ENCODE results near the gene COX6B2. TPM values are rescaled to one million over a fixed set of nuclear protein-coding genes. Genes with fewer than 3 reads are reported as not detected.

The COX6B2 gene
- total and polyA plus RNA-seq, 2 donors (not counting 3 experiments of a cell fraction or from before 2014, with no cell fraction given) = not detected

- CTCF ChIA-PET = interaction anchor here (0.6 to 1.4 kb wide), 3 partner anchors 78 to 164 kb away, joined by 3 to 7 read pairs (median 3); partner anchors contain the start of gene TMEM238
- Histone ChIP-seq H3K9me1 (replicated peaks; ENCODE audit: control insufficient read depth, extremely low read depth, insufficient read depth, low read length) (no peaks in the 10 kb centered on the region), H3K4me3 (replicated peaks in 1 of 3; ENCODE audit: insufficient read depth in 1 of 3, low read depth in 1 of 3, low read length in 3 of 3) (no peak overlapping the region), H3K4me2 (ENCODE audit: insufficient read depth, low read length) (no peak overlapping the region), H3K9ac (replicated peaks; ENCODE audit: extremely low read depth, insufficient read depth, low read length) (no peak overlapping the region), H4K20me1 (replicated peaks; ENCODE audit: control insufficient read depth, extremely low read depth, insufficient read depth, low read length) (no peaks in the 10 kb centered on the region), H3K27ac (ENCODE audit: insufficient read depth, low read depth, low read length) (no peak overlapping the region), H3K36me3 (ENCODE audit: control insufficient read depth in 2 of 2, extremely low read depth in 1 of 2, insufficient read depth in 2 of 2, low read length in 2 of 2) (no peaks in the 10 kb centered on the region), H2AFZ (ENCODE audit: low read depth, low read length) (no peak overlapping the region), H3K9me3 (replicated peaks; ENCODE audit: control insufficient read depth, insufficient read depth, low read length) (no peaks in the 10 kb centered on the region), H3K27me3 (ENCODE audit: control insufficient read depth in 2 of 2, insufficient read depth in 2 of 2, low read length in 2 of 2) (peaks cover 0 to 3% of the 10 kb centered on the region in 2 experiments), H3K79me2 (ENCODE audit: control insufficient read depth, insufficient read depth, low read length) (no peaks in the 10 kb centered on the region), H3K4me1 (ENCODE audit: control insufficient read depth, extremely low read depth, insufficient read depth, low read length) (no peaks in the 10 kb centered on the region)
- BruUV-seq (replicated peaks) = no TSS peak
- no peak for TF ChIP-seq MAX (IDR thresholded peaks at IDR 0.05; ENCODE audit: insufficient read depth, insufficient read length)
- TF ChIP-seq EZH2 (IDR thresholded peaks at IDR 0.05; ENCODE audit: borderline replicate concordance, low read depth, low read length, severe bottlenecking) = no peak
- peak; percentile 83 for FAIRE-seq
- intact Hi-C loops (cut with micrococcal nuclease) (loop anchor here (1.0 kb wide), 1 partner anchor 34 kb away; the partner anchor contains the start of gene KMT5C), dilution Hi-C loops (cut with MboI; ENCODE audit: extremely low pct_ligation_motif_present, low sequenced_read_pairs) (no loop called here)
- POLR2A ChIA-PET = no interaction called here
- peak; percentile 23 for DNase-seq (ENCODE audit: low read depth, low spot score)
Observed at GRCh38 chr19:55305491-55305890, 49.0 kb downstream of the COX6B2 start.

- H3K9me1 ChIP-seq (replicated peaks; ENCODE audit: control insufficient read depth, extremely low read depth, insufficient read depth, low read length) = no peaks in the 10 kb centered on the region
- CTCF ChIA-PET = no interaction called here
- BruUV-seq (replicated peaks) = no TSS peak
- POLR2A ChIA-PET = no interaction called here
- H3K27me3 ChIP-seq (ENCODE audit: control insufficient read depth in 2 of 2, insufficient read depth in 2 of 2, low read length in 2 of 2) = peaks cover 0 to 3% of the 10 kb centered on the region in 2 experiments
- H3K4me3 ChIP-seq (replicated peaks in 1 of 3; ENCODE audit: insufficient read depth in 1 of 3, low read depth in 1 of 3, low read length in 3 of 3) = no peak overlapping the region
- H3K9ac ChIP-seq (replicated peaks; ENCODE audit: extremely low read depth, insufficient read depth, low read length) = no peak overlapping the region
- no peak overlapping the region for H3K4me2 ChIP-seq (ENCODE audit: insufficient read depth, low read length)
- dilution Hi-C loops (cut with MboI; ENCODE audit: extremely low pct_ligation_motif_present, low sequenced_read_pairs) (no loop called here), intact Hi-C loops (cut with micrococcal nuclease) (loop anchor here (1.0 to 5.0 kb wide), 2 partner anchors 34 to 163 kb away; partner anchors contain the start of gene KMT5C)
- FAIRE-seq (no peak), DNase-seq (ENCODE audit: low read depth, low spot score) (no peak)
- H3K4me1 ChIP-seq (ENCODE audit: control insufficient read depth, extremely low read depth, insufficient read depth, low read length) = no peaks in the 10 kb centered on the region
- no peaks in the 10 kb centered on the region for H3K79me2 ChIP-seq (ENCODE audit: control insufficient read depth, insufficient read depth, low read length)
- TF ChIP-seq MYC (IDR thresholded peaks at IDR 0.05; ENCODE audit: low read depth, low read length) (no peak), CTCF (IDR thresholded peaks at IDR 0.05; ENCODE audit: extremely low read depth in 1 of 2, insufficient read depth in 1 of 2, low read depth in 1 of 2, low read length in 2 of 2) (no peak), MAX (IDR thresholded peaks at IDR 0.05; ENCODE audit: insufficient read depth, insufficient read length) (no peak), POLR2AphosphoS5 (IDR thresholded peaks at IDR 0.05; ENCODE audit: insufficient read depth, low read depth, low read length) (no peak), JUN (IDR thresholded peaks at IDR 0.05; ENCODE audit: borderline replicate concordance, insufficient read depth, insufficient read length, low read depth) (no peak), EZH2 (IDR thresholded peaks at IDR 0.05; ENCODE audit: borderline replicate concordance, low read depth, low read length, severe bottlenecking) (no peak), POLR2A (IDR thresholded peaks at IDR 0.05; ENCODE audit: low read depth, low read length) (no peak), GATA2 (IDR thresholded peaks at IDR 0.05; ENCODE audit: insufficient read depth, insufficient read length, low read depth, low read length) (no peak), FOS (IDR thresholded peaks at IDR 0.05; ENCODE audit: borderline replicate concordance, insufficient read depth, low read length) (no peak)
- H3K36me3 ChIP-seq (ENCODE audit: control insufficient read depth in 2 of 2, extremely low read depth in 1 of 2, insufficient read depth in 2 of 2, low read length in 2 of 2) = no peaks in the 10 kb centered on the region
- H3K9me3 ChIP-seq (replicated peaks; ENCODE audit: control insufficient read depth, insufficient read depth, low read length) = no peaks in the 10 kb centered on the region
- no peak overlapping the region for H3K27ac ChIP-seq (ENCODE audit: insufficient read depth, low read depth, low read length)
- no peak overlapping the region for H2AFZ ChIP-seq (ENCODE audit: low read depth, low read length)
- no peaks in the 10 kb centered on the region for H4K20me1 ChIP-seq (replicated peaks; ENCODE audit: control insufficient read depth, extremely low read depth, insufficient read depth, low read length)
Observed at GRCh38 chr19:55304980-55305379, 49.5 kb downstream of the COX6B2 start.
